Measurements from ENCODE around the gene PCDH9. TPM values are rescaled to one million over a fixed set of nuclear protein-coding genes. Genes with fewer than 3 reads are reported as not detected.

The PCDH9 gene
- total and polyA plus RNA-seq, 10 of the 15 experiments (the other 5 are each of a cell fraction or from before 2014, with no cell fraction given) = 0.02 to 2.3 (median 0.05) TPM; not detected in 1

DNA sequence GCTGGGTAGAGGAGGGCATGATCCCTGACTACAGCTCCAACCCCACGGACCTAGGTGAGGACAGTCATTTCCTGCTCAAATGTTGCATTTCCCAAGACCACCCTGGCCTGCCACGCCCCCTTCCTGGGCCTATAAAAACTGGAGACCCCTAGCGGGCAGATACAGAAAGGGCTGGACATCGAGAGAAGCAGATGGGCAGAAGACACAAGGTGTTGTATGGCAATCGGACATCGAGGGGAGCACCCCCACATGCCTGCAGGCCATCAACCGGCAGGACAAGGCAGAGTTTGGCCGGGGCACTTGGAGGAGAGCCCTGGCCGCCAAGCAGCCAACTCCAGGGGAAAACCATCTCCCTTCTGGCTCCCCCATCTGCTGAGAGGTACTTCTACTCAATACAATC, 746.4 kb downstream of the PCDH9 start (continued):
- TF ChIP-seq RELB (IDR thresholded peaks at IDR 0.05; ENCODE audit: low read depth) (no peak), IKZF1 (conservative IDR thresholded peaks at IDR 0.05) (no peak), ZBED1 (IDR thresholded peaks at IDR 0.05; ENCODE audit: borderline replicate concordance) (no peak), CEBPZ (IDR thresholded peaks at IDR 0.05; ENCODE audit: low read depth, low read length) (no peak), NR2F1 (conservative IDR thresholded peaks at IDR 0.05) (no peak), TCF3 (IDR thresholded peaks at IDR 0.05; ENCODE audit: borderline replicate concordance, insufficient read depth, low read depth, low read length) (no peak), KLF5 (IDR thresholded peaks at IDR 0.05; ENCODE audit: partially characterized antibody) (no peak)
- TF ChIP-seq, protein P1, sequence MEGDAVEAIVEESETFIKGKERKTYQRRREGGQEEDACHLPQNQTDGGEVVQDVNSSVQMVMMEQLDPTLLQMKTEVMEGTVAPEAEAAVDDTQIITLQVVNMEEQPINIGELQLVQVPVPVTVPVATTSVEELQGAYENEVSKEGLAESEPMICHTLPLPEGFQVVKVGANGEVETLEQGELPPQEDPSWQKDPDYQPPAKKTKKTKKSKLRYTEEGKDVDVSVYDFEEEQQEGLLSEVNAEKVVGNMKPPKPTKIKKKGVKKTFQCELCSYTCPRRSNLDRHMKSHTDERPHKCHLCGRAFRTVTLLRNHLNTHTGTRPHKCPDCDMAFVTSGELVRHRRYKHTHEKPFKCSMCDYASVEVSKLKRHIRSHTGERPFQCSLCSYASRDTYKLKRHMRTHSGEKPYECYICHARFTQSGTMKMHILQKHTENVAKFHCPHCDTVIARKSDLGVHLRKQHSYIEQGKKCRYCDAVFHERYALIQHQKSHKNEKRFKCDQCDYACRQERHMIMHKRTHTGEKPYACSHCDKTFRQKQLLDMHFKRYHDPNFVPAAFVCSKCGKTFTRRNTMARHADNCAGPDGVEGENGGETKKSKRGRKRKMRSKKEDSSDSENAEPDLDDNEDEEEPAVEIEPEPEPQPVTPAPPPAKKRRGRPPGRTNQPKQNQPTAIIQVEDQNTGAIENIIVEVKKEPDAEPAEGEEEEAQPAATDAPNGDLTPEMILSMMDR (IDR thresholded peaks at IDR 0.05 in 2 of 3, conservative IDR thresholded peaks at IDR 0.05 in 1 of 3; ENCODE audit: control insufficient read depth in 2 of 3, extremely low read depth in 1 of 3, insufficient read depth in 1 of 3, low read depth in 3 of 3, low read length in 3 of 3) = no peak
